Suprapubic skin (tissue), 4 donors: ENCODE data around the gene SERINC5. TPM values are rescaled to one million over a fixed set of nuclear protein-coding genes. Genes with fewer than 3 reads are reported as not detected.
"Not testable (repeated sequence)": the region's sequence is repeated elsewhere in the genome, so short reads cannot be mapped to it uniquely, and the experiment has no call there.

ENCODE experiments used
- DNase-seq, 2 donors: peaks; one replicate each; pipeline ENCODE4 v3.0.0-alpha.2; 2019; ENCODE audit warnings: low spot score in 2 of 2
- H3K27ac ChIP-seq: fragments of 200-600 bp; sonication (generic); one replicate; pipeline ENCODE4 v1.5.1; 2019
- H3K27me3 ChIP-seq: fragments of 200-600 bp; sonication (generic); one replicate; pipeline ENCODE4 v1.5.1; 2019
- H3K36me3 ChIP-seq: fragments of 200-600 bp; sonication (generic); one replicate; pipeline ENCODE4 v1.5.1; 2019
- H3K4me1 ChIP-seq: fragments of 200-600 bp; sonication (generic); one replicate; pipeline ENCODE4 v1.5.1; 2019
- H3K4me3 ChIP-seq: fragments of 200-600 bp; sonication (generic); one replicate; pipeline ENCODE4 v1.5.1; 2019; ENCODE audit warnings: mild to moderate bottlenecking
- H3K9me3 ChIP-seq: fragments of 200-600 bp; sonication (generic); one replicate; pipeline ENCODE4 v1.5.1; 2019
- CTCF ChIP-seq, 2 donors: fragments of 200-600 bp in 1 of 2; fragments of 450-650 bp in 1 of 2; sonication (generic) in 1 of 2; IDR thresholded peaks; one replicate each; pipeline ENCODE4 v1.5.1; 2016 to 2019; ENCODE audit warnings: antibody characterized with exemption in 2 of 2, mild to moderate bottlenecking in 1 of 2, moderate library complexity in 1 of 2
- EP300 ChIP-seq: sonication (generic); formaldehyde crosslinking; IDR thresholded peaks from one replicate; pipeline ENCODE4 v1.6.1; 2017; ENCODE audit warnings: antibody characterized with exemption
- POLR2A ChIP-seq, 2 donors: fragments of 450-650 bp; IDR thresholded peaks; one replicate each; pipeline ENCODE4 v1.6.1; 2017; ENCODE audit warnings: antibody characterized with exemption in 2 of 2, mild to moderate bottlenecking in 2 of 2, moderate library complexity in 2 of 2
- POLR2AphosphoS5 ChIP-seq, 3 donors: sonication (generic); formaldehyde crosslinking; IDR thresholded peaks; one replicate each; pipeline ENCODE4 v1.6.1; 2017; ENCODE audit warnings: antibody characterized with exemption in 3 of 3
- WGBS: methylation state at CpG from one replicate; pipeline ENCODE4 v1.1.5; 2018; 5-methylcytosine and 5-hydroxymethylcytosine counted together
- total RNA-seq, 4 donors: library from RNA; depleted of rRNA; stranded (reverse); fragments of >200 nt; gene quantifications; one replicate each; pipeline ENCODE4 v1.1.0, GENCODE V29; 2016

The SERINC5 gene
- total RNA-seq, 4 donors from 2014 or later, result 53.8 to 68.8 (median 62.5) TPM

GRCh38 chr5:80206282-80206681 is 49.6 kb downstream of the SERINC5 start:
- H3K27me3 ChIP-seq, result no peaks in the 10 kb centered on the region
- DNase-seq, result no peak
- WGBS, result 69% methylated on average over 4 of the region's 4 CpGs
- no peak overlapping the region for H3K4me3 ChIP-seq
- H3K9me3 ChIP-seq, result no peaks in the 10 kb centered on the region
- no peak overlapping the region for H3K27ac ChIP-seq
- peaks cover 2% of the 10 kb centered on the region for H3K4me1 ChIP-seq
- TF ChIP-seq CTCF (IDR thresholded peaks at IDR 0.05) (no peak), EP300 (no peak), POLR2AphosphoS5 (IDR thresholded peaks at IDR 0.05) (no peak), POLR2A (IDR thresholded peaks at IDR 0.05) (no peak)
- peaks cover 15% of the 10 kb centered on the region for H3K36me3 ChIP-seq

GRCh38 chr5:80205846-80206245 is 50.0 kb downstream of the SERINC5 start:
- Histone ChIP-seq H3K4me3 (no peak overlapping the region), H3K27ac (no peak overlapping the region), H3K36me3 (peaks cover 19% of the 10 kb centered on the region), H3K27me3 (no peaks in the 10 kb centered on the region), H3K4me1 (peaks cover 2% of the 10 kb centered on the region), H3K9me3 (no peaks in the 10 kb centered on the region)
- DNase-seq, result no peak
- no peak for TF ChIP-seq POLR2AphosphoS5 (IDR thresholded peaks at IDR 0.05)
- no peak for TF ChIP-seq CTCF (IDR thresholded peaks at IDR 0.05)
- TF ChIP-seq POLR2A (IDR thresholded peaks at IDR 0.05), result no peak
- TF ChIP-seq EP300, result no peak
- WGBS, result 84% methylated on average over 4 of the region's 4 CpGs

GRCh38 chr5:80204808-80205614 is 50.8 kb downstream of the SERINC5 start:
- no peak overlapping the region for H3K27ac ChIP-seq
- H3K36me3 ChIP-seq, result peaks cover 21% of the 10 kb centered on the region
- no peak for TF ChIP-seq POLR2AphosphoS5 (IDR thresholded peaks at IDR 0.05)
- no peak for TF ChIP-seq EP300
- no peak for TF ChIP-seq POLR2A (IDR thresholded peaks at IDR 0.05)
- no peak for TF ChIP-seq CTCF (IDR thresholded peaks at IDR 0.05)
- WGBS, result 63% methylated on average over 10 of the region's 10 CpGs
- no peaks in the 10 kb centered on the region for H3K4me1 ChIP-seq
- H3K9me3 ChIP-seq, result no peaks in the 10 kb centered on the region
- no peaks in the 10 kb centered on the region for H3K27me3 ChIP-seq
- H3K4me3 ChIP-seq, result no peak overlapping the region
- DNase-seq, result no peak

- H3K4me1 ChIP-seq, H3K4me3 ChIP-seq, DNase-seq, H3K27ac ChIP-seq, H3K27me3 ChIP-seq, H3K9me3 ChIP-seq: not testable (repeated sequence)
- WGBS, result 74% methylated on average over 7 of the region's 7 CpGs
- H3K36me3 ChIP-seq, result peaks cover 22% of the 10 kb centered on the region
Observed at GRCh38 chr5:80201763-80202162, 54.1 kb downstream of the SERINC5 start.

GRCh38 chr5:80198920-80199319 is 56.9 kb downstream of the SERINC5 start:
- DNase-seq, result no peak
- TF ChIP-seq EP300 (no peak), POLR2A (IDR thresholded peaks at IDR 0.05) (no peak), CTCF (IDR thresholded peaks at IDR 0.05) (no peak), POLR2AphosphoS5 (IDR thresholded peaks at IDR 0.05) (no peak)
- H3K9me3 ChIP-seq, result no peaks in the 10 kb centered on the region
- H3K27me3 ChIP-seq, result no peaks in the 10 kb centered on the region
- no peak overlapping the region for H3K4me3 ChIP-seq
- WGBS, result 98% methylated on average over 3 of the region's 3 CpGs
- no peak overlapping the region for H3K27ac ChIP-seq
- peaks cover 24% of the 10 kb centered on the region for H3K36me3 ChIP-seq
- H3K4me1 ChIP-seq, result peaks cover 6% of the 10 kb centered on the region
